GM04503 (cell line): Measurements from ENCODE around the gene CAMTA1.

ENCODE experiments used
- DNase-seq: peaks from one replicate; pipeline ENCODE4 v3.0.0-alpha.2; 2012; ENCODE audit warnings: low read depth

CAMTA1 gene

DNA sequence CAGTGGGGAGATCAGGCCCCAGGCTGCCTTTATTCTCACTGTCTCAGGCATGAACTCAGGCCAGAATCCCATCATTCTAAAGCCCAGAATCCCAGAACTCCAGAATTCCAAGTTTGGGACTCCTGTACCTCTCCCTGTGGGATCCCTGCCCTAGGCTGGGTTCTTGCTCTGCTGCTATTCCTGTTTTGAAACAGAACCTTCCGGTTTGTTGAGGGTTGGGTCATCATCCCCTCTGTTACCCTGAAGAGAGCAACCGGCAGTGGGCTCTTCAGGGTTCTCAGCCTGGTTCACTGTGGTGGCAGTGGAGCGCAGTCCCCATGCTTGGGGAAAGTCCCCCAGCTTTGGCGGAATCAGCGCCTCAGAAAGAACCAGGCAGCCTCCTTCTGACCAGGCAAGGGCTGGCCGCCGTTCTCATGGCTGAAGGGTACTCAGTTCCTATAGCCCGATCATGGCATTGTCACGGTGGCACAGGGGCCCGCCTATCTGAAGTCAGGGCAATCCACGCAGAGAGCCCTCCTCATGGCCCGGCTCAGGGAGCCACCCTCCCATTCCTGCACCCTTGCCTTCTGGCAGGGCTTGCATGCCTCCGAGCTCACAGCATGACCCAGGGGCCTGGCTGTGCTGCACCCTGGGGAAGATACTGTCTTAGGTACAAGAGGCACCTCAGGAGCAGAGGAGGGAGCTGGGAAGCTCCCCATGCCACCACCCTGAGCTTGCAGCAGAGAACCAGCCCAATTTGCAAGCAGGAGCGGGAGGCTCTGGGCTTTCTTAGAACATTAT is 650.2 kb downstream of the CAMTA1 start:
- no peak for DNase-seq

GRCh38 chr1:7436056-7437005 is 651.1 kb downstream of the CAMTA1 start:
- no peak for DNase-seq

- DNase-seq: no peak
Measured at GRCh38 chr1:7437036-7437435, 651.8 kb downstream of the CAMTA1 start.

GRCh38 chr1:7437608-7438395 is 652.5 kb downstream of the CAMTA1 start:
- DNase-seq: no peak

- no peak for DNase-seq
Measured at GRCh38 chr1:7438396-7438785, 653.1 kb downstream of the CAMTA1 start.

DNA sequence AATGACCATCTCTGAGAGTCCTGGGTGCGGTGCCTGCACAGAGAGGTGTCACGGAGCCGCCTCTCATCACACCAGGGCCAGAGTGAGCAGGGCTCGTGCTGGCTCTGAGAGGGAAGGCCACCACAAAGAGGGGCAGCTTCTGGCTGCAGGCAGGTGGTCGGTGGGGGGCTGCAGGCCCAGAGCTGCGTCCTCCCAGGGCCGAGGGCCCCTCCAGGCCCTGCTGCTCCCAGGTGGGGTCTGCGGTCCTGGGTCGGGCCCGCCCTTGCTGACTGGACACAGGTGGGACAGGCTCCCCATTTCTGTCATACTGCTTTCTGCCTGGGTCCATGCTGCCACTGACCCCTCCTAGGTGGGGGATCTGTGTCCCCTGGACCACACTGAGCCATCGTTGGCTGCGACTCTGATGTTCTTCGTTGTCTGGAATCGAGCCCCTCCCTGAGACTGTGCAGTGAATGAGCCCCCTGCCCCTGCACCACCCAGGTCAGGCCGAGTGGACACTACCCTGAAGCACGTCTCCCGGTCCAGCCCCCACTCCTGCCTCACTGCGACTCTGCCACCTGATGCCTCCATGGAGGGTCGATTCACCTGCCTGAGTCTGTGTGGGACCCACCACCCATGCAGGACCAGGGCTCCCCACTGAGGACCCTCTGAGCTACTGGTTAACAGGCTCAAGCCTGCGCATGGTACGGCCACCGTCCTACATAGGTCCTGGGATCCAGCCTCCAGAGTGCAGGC is 653.8 kb downstream of the CAMTA1 start:
- no peak for DNase-seq

GRCh38 chr1:7440154-7440553 is 654.9 kb downstream of the CAMTA1 start:
- no peak for DNase-seq

DNA sequence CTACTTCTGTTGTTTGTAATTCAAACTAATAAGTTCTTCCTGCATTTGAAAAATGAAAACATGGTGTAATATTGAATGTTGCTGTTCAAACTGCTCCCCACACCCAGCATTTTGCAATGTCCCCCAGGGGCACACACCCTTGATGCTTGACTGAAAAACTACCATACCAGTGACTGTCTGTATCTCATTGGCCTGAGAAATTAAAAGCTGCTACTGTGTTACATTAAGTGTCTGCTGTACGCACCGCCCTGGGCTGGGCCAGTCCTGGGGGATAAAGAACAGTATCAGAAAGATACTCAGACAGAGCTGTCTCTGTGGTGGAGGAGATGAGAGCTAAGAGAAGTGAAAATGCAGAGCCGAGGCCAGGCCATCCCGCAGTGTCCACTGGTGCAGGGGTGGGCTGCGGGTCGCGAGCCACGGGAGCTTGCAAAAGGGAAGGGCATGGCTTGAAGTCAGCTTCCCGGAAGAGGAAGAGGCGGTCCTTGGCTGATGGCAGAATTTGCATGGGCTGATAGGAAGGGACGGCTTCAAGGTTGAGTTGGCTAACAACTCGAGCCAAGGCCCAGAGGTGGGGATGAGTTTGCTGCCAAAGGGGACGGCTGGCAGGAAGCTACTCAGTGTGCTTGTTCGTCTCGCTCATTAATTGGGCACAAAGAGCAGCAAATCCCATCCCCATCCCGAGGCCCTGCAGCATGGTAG is 656.0 kb downstream of the CAMTA1 start:
- no peak for DNase-seq

DNA sequence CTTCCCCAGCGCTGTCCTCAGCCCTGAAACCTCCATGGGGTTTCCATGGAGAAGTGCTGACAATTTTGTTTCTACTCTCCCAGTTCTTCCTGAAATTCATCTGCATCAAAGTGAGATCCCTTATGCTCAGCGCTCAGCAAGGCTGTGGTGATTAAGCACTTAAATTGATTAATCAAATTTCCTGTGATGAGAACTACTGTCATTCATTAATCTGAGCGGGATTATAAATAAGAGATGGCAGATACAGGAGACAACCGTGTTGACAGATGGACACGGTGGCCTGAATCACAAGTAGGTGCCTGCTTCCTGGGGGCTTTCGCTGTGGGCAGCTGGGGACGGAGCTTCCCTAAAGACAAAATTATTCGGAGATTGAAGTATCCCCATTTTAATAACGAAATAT is 656.8 kb downstream of the CAMTA1 start:
- DNase-seq: no peak

GRCh38 chr1:7442918-7443317 is 657.7 kb downstream of the CAMTA1 start:
- no peak for DNase-seq

GRCh38 chr1:7444363-7444762 is 659.1 kb downstream of the CAMTA1 start:
- no peak for DNase-seq

- DNase-seq: no peak
Measured at GRCh38 chr1:7447093-7447492, 661.8 kb downstream of the CAMTA1 start.

- DNase-seq: no peak
Measured at GRCh38 chr1:7447736-7448135, 662.5 kb downstream of the CAMTA1 start.

DNA sequence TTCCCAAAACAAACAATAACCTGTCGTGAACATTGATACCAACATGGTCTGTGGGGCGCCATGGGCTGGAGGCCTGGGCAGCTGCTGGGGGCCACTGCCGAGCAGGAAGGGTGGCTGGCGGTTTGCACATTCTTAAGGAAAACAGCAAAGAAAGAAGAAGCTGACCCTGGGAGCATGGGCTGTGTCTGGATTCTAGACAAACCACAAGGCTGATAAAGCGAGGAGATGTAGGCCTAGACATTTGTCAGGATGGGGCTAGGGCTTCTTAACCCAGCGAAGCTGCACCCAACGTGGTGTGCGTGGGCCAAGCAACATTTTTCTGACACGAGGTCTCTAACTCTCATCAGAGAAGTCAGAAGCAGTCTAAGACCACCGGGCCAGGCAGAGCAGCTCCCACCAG is 663.7 kb downstream of the CAMTA1 start:
- no peak for DNase-seq

GRCh38 chr1:7449750-7450149 is 664.5 kb downstream of the CAMTA1 start:
- no peak for DNase-seq

- no peak for DNase-seq
Measured at GRCh38 chr1:7450838-7451237, 665.6 kb downstream of the CAMTA1 start.

GRCh38 chr1:7453038-7453437 is 667.8 kb downstream of the CAMTA1 start:
- DNase-seq: no peak

GRCh38 chr1:7454052-7454815 is 669.0 kb downstream of the CAMTA1 start:
- no peak for DNase-seq

- DNase-seq: peak; percentile 18
Measured at GRCh38 chr1:7454895-7455784, 669.9 kb downstream of the CAMTA1 start.
